A375 (cell line): Measurements from ENCODE around the gene GCA. TPM values are rescaled to one million over a fixed set of nuclear protein-coding genes. Genes with fewer than 3 reads are reported as not detected.

Experiments
- total RNA-seq: library from RNA; depleted of rRNA; stranded (reverse); fragments of >200 nt; shearing (Covaris generic); gene quantifications from 2 replicates; pipeline ENCODE4 v1.2.3, GENCODE V29; 2014; rRNA removed

GCA gene
- total RNA-seq, result 3.7 TPM in 2 replicates

DNA sequence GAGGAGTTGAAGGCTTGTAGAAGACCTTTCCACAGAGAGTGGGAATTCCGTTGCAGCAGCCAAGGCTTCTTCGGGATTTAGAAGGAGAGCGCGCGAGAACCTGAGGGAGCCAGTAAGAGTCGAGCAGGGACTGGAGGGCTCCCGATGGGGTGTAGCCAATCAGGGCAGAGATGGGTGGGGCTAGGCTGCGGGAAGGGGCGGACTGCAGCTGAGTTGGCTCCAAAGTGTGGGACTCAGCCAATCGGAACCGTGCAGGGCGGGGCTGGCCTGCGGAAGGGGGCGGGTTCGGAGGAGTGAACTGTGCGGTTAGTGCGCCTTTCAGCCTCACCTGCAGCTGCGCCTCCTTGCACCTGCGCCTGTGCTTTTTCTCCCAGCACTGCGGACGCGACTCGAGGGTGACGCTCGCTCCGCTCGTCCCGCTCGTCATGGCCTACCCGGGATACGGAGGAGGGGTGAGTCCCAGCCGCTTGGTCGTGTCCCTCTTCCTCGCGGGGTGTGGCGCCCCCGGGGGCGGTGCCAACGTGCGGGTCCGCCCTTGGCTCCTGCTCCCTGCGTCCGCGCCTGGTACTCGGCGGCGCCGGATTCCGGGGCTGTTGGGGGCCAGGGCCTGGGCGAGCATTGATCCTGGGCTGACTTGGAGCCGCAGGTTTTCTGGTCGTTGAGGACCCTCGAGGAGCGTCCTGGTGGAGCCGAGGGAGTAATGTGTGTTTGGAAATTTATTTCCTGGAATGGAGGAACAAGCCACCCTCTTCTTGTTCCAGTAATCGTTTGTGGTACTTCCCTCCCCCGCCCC lies at the start of gene GCA:
TSS of gene GCA (plus strand) at position 309 of the 793 bp plus-strand sequence. CDS start at position 426, 117 bp downstream.

DNA sequence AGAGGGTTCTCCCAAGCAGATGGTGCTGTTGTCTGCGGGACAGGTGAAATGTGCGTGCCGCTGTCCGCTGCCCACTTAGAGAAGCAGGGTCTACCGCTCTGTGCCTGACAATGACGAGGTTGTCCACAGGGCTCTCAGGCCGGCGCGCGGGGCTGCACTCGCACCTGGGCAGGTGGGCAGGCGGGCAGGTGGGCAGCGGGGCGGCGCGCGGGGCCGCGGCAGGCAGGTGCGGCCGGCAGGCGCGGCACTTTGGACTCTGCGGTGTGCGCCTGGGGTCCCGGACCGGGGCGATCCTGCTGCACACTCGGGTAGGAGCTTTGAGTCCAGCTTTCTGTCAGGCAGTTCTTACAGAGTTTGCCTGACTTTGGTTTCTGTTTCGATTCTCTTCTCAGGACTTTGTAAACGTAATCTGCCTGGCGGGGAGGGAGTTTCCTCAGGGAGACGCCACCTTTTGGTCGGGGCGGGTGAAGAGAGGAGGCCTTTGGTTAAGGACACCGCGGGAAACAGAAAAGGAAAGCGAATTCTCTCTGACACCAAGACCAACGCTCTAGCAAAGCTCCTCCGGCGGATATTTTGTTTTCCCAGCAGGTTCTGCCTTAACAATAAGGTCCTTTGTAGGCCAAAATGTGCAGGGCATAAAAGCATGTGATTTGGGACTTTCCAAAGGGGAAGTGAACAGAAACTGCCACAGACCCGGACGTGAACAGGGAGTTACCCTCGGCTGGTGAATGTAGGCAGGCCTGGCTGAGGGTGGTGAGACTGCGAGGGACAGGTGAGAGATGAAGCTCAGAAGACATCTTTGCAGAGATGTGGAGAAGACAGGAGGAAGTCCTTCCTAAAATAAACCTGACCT lies 25.4 kb upstream of the GCA start, which contains the start of gene IFIH1:
TSS of gene IFIH1 (minus strand) at position 357 of the 853 bp plus-strand sequence. CDS start 377 bp downstream, outside the sequence.

Other genes with a start within 250 kb of the GCA start
- gene GCG, start 191.9 kb upstream of the GCA start, total RNA-seq, result not detected in 2 replicates
- 0.37 TPM in 1 of 2 replicates, not detected in the other for gene FAP, start 100.7 kb upstream of the GCA start, total RNA-seq
- 1.5 and 2.9 TPM in 2 replicates for gene IFIH1, start 25.4 kb upstream of the GCA start, total RNA-seq